ENCODE results near the gene CHST9.

The CHST9 gene

GRCh38 chr18:27061488-27062095, 123.5 kb downstream of the CHST9 start:
- Histone ChIP-seq H3K4me3 (ENCODE audit: low read depth, low read length, poor library complexity, severe bottlenecking) (no peak overlapping the region), H3K79me2 (ENCODE audit: insufficient read depth, low read length) (no peaks in the 10 kb centered on the region), H3K9ac (ENCODE audit: low read length) (no peak overlapping the region), H2AFZ (ENCODE audit: low read length) (no peak overlapping the region), H3K4me2 (ENCODE audit: low read length) (no peak overlapping the region), H3K27me3 (ENCODE audit: insufficient read depth, low read length) (no peaks in the 10 kb centered on the region), H3K36me3 (ENCODE audit: insufficient read depth, low read length) (no peaks in the 10 kb centered on the region), H3K4me1 (ENCODE audit: insufficient read depth, low read length, severe bottlenecking) (no peaks in the 10 kb centered on the region), H4K20me1 (ENCODE audit: insufficient read depth, low read length) (no peaks in the 10 kb centered on the region), H3K9me2 (ENCODE audit: low read depth, low read length) (no peaks in the 10 kb centered on the region), H3K9me3 (ENCODE audit: low read length) (no peaks in the 10 kb centered on the region), H3K27ac (ENCODE audit: low read depth, low read length, poor library complexity, severe bottlenecking) (no peak overlapping the region), H3F3A (ENCODE audit: insufficient read depth, low read length) (no peaks in the 10 kb centered on the region)
- TF ChIP-seq EZH2 (IDR thresholded peaks at IDR 0.05; ENCODE audit: borderline replicate concordance, low read length): no peak
- no peak for TF ChIP-seq CTCF (IDR thresholded peaks at IDR 0.05; ENCODE audit: low read length)

GRCh38 chr18:27057519-27058234, 127.4 kb downstream of the CHST9 start:
- H3K9me2 ChIP-seq (ENCODE audit: low read depth, low read length): no peaks in the 10 kb centered on the region
- TF ChIP-seq CTCF (IDR thresholded peaks at IDR 0.05; ENCODE audit: low read length) (no peak), EZH2 (IDR thresholded peaks at IDR 0.05; ENCODE audit: borderline replicate concordance, low read length) (no peak)
- no peaks in the 10 kb centered on the region for H4K20me1 ChIP-seq (ENCODE audit: insufficient read depth, low read length)
- H3K36me3 ChIP-seq (ENCODE audit: insufficient read depth, low read length): no peaks in the 10 kb centered on the region
- no peaks in the 10 kb centered on the region for H3K79me2 ChIP-seq (ENCODE audit: insufficient read depth, low read length)
- H3K4me1 ChIP-seq (ENCODE audit: insufficient read depth, low read length, severe bottlenecking): no peaks in the 10 kb centered on the region
- no peaks in the 10 kb centered on the region for H3K9me3 ChIP-seq (ENCODE audit: low read length)
- H3K27ac ChIP-seq (ENCODE audit: low read depth, low read length, poor library complexity, severe bottlenecking): no peak overlapping the region
- no peak overlapping the region for H3K4me2 ChIP-seq (ENCODE audit: low read length)
- no peaks in the 10 kb centered on the region for H3K27me3 ChIP-seq (ENCODE audit: insufficient read depth, low read length)
- H3F3A ChIP-seq (ENCODE audit: insufficient read depth, low read length): no peaks in the 10 kb centered on the region
- no peak overlapping the region for H3K9ac ChIP-seq (ENCODE audit: low read length)
- H2AFZ ChIP-seq (ENCODE audit: low read length): no peak overlapping the region
- H3K4me3 ChIP-seq (ENCODE audit: low read depth, low read length, poor library complexity, severe bottlenecking): no peak overlapping the region

GRCh38 chr18:27054926-27055325, 130.2 kb downstream of the CHST9 start:
- H3K4me3 ChIP-seq (ENCODE audit: low read depth, low read length, poor library complexity, severe bottlenecking): no peak overlapping the region
- H3K9me2 ChIP-seq (ENCODE audit: low read depth, low read length): no peaks in the 10 kb centered on the region
- no peak overlapping the region for H3K9ac ChIP-seq (ENCODE audit: low read length)
- no peaks in the 10 kb centered on the region for H3K4me1 ChIP-seq (ENCODE audit: insufficient read depth, low read length, severe bottlenecking)
- no peaks in the 10 kb centered on the region for H3F3A ChIP-seq (ENCODE audit: insufficient read depth, low read length)
- no peaks in the 10 kb centered on the region for H3K27me3 ChIP-seq (ENCODE audit: insufficient read depth, low read length)
- H3K27ac ChIP-seq (ENCODE audit: low read depth, low read length, poor library complexity, severe bottlenecking): no peak overlapping the region
- H3K36me3 ChIP-seq (ENCODE audit: insufficient read depth, low read length): no peaks in the 10 kb centered on the region
- no peaks in the 10 kb centered on the region for H3K9me3 ChIP-seq (ENCODE audit: low read length)
- no peak for TF ChIP-seq CTCF (IDR thresholded peaks at IDR 0.05; ENCODE audit: low read length)
- TF ChIP-seq EZH2 (IDR thresholded peaks at IDR 0.05; ENCODE audit: borderline replicate concordance, low read length): no peak
- H2AFZ ChIP-seq (ENCODE audit: low read length): no peak overlapping the region
- H3K4me2 ChIP-seq (ENCODE audit: low read length): no peak overlapping the region
- H4K20me1 ChIP-seq (ENCODE audit: insufficient read depth, low read length): no peaks in the 10 kb centered on the region
- no peaks in the 10 kb centered on the region for H3K79me2 ChIP-seq (ENCODE audit: insufficient read depth, low read length)

All from OCI-LY1 (cell line).